Measurements from ENCODE around the gene ADAT3. TPM values are rescaled to one million over a fixed set of nuclear protein-coding genes. Genes with fewer than 3 reads are reported as not detected.
A peak's percentile ranks its signal among the peaks of the same experiment; 100 is the strongest.
"Not testable (repeated sequence)": the region's sequence is repeated elsewhere in the genome, so short reads cannot be mapped to it uniquely, and the experiment has no call there.

ADAT3 gene
- total RNA-seq, 2 donors from 2014 or later, result 3.9 to 8.4 TPM

DNA sequence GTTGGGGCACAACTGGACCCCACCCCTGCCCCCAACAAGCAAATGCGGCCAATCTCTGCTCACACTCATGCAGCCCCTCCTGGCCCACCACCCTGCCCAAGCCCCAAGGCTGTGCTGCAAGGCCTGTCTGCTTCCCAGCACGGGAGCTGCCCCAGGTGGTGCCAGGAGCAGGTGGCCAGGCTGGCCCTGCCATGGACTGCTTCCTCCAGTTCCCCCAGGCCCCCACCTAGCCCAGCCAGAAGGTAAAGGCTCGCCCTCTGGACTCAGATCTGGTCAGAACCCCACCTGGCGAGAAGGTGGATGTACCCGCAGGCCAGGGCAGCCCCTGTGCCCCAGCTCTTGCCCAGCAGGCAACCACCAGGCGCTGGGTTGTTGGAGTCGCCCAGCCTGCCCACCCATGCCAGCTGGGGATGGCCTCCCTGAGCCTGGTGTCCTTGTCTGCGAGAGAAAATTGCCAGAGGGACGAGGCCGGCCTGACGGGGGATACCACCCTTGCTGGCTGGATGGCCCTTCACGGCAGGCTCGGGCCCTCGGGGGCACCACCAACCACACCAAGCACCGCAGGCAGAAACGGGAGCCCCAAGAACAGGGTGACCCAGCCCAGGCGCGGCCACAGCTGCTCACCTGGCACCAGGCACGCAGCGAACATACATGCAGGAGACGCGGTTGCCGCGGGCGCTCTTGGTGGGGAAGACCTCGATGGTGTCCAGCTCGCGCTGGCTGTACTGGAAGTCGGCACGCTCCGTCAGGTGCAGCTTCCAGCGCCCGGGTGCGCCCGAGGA is 24.4 kb upstream of the ADAT3 start:
- Histone ChIP-seq H3K27ac (no peak overlapping the region), H3K4me3 (no peak overlapping the region), H3K27me3 (replicated peaks; ENCODE audit: insufficient read depth) (no peaks in the 10 kb centered on the region), H3K4me1 (ENCODE audit: control insufficient read depth in 1 of 2, low read depth in 2 of 2) (peaks cover 22 to 44% of the 10 kb centered on the region in 2 donors), H3K36me3 (no peaks in the 10 kb centered on the region), H3K9me3 (no peaks in the 10 kb centered on the region)
- TF ChIP-seq, protein P1, sequence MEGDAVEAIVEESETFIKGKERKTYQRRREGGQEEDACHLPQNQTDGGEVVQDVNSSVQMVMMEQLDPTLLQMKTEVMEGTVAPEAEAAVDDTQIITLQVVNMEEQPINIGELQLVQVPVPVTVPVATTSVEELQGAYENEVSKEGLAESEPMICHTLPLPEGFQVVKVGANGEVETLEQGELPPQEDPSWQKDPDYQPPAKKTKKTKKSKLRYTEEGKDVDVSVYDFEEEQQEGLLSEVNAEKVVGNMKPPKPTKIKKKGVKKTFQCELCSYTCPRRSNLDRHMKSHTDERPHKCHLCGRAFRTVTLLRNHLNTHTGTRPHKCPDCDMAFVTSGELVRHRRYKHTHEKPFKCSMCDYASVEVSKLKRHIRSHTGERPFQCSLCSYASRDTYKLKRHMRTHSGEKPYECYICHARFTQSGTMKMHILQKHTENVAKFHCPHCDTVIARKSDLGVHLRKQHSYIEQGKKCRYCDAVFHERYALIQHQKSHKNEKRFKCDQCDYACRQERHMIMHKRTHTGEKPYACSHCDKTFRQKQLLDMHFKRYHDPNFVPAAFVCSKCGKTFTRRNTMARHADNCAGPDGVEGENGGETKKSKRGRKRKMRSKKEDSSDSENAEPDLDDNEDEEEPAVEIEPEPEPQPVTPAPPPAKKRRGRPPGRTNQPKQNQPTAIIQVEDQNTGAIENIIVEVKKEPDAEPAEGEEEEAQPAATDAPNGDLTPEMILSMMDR (IDR thresholded peaks at IDR 0.05), result no peak
- ATAC-seq (ENCODE audit: insufficient number of reproducible peaks, low FRiP score, low read depth), result no peak
- DNase-seq (ENCODE audit: low spot score), result no peak

DNA sequence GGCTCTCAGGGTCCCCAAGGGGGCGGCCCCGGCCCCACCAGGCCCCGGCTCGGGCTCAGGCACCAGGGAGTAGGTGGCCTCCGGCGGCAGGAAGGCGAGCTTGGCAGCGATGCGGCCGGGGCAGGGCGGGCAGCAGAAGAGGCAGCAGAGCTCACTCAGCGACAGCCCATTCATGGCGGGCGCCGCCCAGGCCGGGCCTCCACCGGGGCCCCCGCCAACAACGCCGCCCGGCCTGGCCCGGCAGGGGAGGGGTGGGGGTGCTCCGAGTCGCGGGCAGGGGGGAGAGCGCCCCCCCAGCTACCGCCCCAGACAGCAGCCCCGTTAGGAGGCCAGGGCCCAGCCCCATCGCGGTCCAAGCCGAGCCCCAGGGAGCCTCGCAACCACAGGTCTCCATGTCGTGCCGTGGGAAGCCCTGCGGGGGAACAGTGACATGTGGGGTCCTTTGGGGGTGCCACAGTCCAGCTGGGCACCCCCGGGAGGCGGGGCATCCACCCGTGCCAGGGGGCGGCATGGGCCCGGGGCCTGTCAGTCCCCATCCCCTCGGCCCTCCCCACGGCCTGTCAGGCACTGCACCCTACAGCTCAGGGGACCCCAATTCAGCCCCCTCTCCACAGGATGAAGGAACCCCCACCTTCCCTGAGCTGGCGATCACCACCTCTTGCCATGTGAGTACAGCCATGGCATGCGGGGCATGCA is 23.7 kb upstream of the ADAT3 start:
- H3K27me3 ChIP-seq (replicated peaks; ENCODE audit: insufficient read depth); H3K9me3 ChIP-seq; H3K36me3 ChIP-seq; ATAC-seq (ENCODE audit: insufficient number of reproducible peaks, low FRiP score, low read depth); DNase-seq (ENCODE audit: low spot score): not testable (repeated sequence)
- Histone ChIP-seq H3K4me1 (ENCODE audit: control insufficient read depth in 1 of 2, low read depth in 2 of 2) (peaks cover 19 to 43% of the 10 kb centered on the region in 2 donors), H3K27ac (peak overlapping the region in 1 of 2 donors; percentile 38), H3K4me3 (peak overlapping the region; percentile 45)

DNA sequence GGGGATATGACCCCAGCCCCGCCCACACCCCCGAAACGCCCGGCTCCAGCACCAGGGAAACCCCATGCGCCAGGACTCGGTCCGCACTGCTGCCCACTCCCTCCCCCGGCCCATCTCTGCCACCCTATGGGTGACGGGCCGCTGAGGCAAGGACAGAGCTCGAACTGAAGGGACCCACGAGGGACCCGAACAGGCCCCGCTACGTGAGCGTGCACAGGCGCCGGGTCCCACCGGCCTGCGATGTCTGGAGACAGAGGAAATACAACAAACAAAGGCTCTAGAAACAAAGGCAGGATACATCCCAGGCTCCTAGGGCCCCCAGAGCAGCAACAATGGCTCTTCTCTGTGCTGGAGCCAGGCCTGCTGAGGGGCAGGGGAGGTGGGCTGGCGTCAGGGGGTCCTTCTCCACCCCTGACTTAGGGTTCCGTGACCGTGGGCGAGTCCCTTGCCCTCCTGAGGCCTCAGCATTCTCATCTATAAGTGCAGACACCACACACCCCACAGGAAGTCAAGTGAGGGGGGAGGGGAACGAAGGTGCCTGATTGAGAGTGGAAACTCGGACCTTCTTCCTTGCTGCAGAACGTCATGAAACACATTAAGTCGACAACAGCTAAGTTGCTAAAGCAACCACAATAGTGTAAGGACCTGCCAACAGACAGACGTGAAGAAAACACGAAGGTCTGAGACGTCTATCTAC is 23.0 kb upstream of the ADAT3 start:
- Histone ChIP-seq H3K27ac (peak overlapping the region in 1 of 2 donors; percentile 38), H3K27me3 (replicated peaks; ENCODE audit: insufficient read depth) (no peaks in the 10 kb centered on the region), H3K4me3 (peak overlapping the region; percentile 45), H3K9me3 (no peaks in the 10 kb centered on the region), H3K4me1 (ENCODE audit: control insufficient read depth in 1 of 2, low read depth in 2 of 2) (peaks cover 17 to 42% of the 10 kb centered on the region in 2 donors), H3K36me3 (no peaks in the 10 kb centered on the region)
- no peak for ATAC-seq (ENCODE audit: insufficient number of reproducible peaks, low FRiP score, low read depth)
- TF ChIP-seq, protein P1 (IDR thresholded peaks at IDR 0.05), result no peak
- DNase-seq (ENCODE audit: low spot score), result no peak

DNA sequence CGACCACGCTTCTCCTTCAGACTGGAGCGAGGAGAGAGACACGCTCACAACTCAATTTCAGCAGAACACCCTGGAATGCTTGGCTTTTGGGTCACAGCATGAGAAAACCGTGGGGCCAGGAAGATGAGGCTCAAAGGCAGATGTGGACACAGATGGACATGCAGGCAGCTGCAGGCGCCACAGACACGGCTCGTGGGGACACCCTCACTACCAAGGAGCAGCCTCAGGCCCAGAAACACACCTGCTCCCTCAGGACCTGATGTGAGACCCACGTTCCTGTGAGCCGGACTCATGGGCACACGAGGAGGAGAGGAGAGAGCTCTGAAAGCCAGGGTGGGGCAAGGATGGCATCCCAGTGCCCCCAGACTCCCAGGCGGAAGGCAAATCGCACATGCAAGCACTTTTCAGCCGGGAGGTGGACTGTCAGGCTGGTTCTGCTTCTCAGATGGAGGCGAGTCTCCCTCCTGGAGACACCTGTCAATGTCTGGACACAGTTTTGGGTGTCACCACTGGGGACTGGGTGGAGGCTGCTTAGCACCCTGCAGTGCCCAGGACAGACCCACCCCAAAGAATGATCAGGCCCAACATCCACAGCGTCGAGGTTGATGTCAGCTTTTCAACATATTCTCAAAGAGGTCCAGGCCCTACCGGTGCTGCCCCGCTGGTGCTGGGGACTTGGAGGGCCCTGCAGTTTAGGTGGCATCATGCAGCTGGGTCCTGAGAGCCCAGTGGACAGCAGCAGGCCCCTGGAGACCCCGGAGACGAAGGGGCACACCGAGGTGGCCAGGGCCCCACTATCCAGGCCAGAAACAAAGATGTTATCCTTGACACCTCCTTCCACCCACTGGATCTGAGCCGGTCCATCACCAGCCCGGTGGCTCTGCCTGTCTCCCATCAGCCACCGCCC is 22.2 kb upstream of the ADAT3 start:
- H3K27me3 ChIP-seq (replicated peaks; ENCODE audit: insufficient read depth), result no peaks in the 10 kb centered on the region
- peaks cover 17 to 42% of the 10 kb centered on the region in 2 donors for H3K4me1 ChIP-seq (ENCODE audit: control insufficient read depth in 1 of 2, low read depth in 2 of 2)
- peak overlapping the region; percentile 95 for H3K4me3 ChIP-seq
- TF ChIP-seq, protein P1 (IDR thresholded peaks at IDR 0.05), result no peak
- H3K9me3 ChIP-seq, result no peaks in the 10 kb centered on the region
- H3K36me3 ChIP-seq, result no peaks in the 10 kb centered on the region
- H3K27ac ChIP-seq, result peak overlapping the region in 1 of 2 donors; percentile 10
- DNase-seq (ENCODE audit: low spot score) (no peak), ATAC-seq (ENCODE audit: insufficient number of reproducible peaks, low FRiP score, low read depth) (no peak)

DNA sequence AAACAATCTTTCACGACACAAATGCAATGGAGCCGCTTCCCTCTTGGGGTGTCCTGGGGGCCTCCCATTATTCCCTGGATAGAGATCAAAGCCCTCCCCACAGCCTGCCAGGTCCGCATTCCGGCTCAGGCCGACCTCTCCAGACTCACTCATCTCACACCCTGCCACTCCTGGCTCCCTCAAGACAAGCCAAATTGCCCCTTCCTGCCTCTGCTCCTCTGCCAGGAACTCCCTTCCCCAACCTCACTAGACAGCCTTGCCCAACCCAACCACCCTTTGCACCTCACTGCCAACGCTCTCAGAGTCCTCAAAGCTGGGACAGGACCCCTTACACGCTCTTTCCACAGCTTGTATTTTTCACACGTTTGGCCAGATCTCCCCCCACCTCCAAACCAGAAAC is 21.4 kb upstream of the ADAT3 start:
- TF ChIP-seq, protein P1 (IDR thresholded peaks at IDR 0.05), result no peak

More for the DNA sequence above, 21.4 kb upstream of the ADAT3 start:
- no peak for ATAC-seq (ENCODE audit: insufficient number of reproducible peaks, low FRiP score, low read depth)
- Histone ChIP-seq H3K9me3 (no peaks in the 10 kb centered on the region), H3K4me1 (ENCODE audit: control insufficient read depth in 1 of 2, low read depth in 2 of 2) (peaks cover 17 to 42% of the 10 kb centered on the region in 2 donors), H3K36me3 (no peaks in the 10 kb centered on the region), H3K27me3 (replicated peaks; ENCODE audit: insufficient read depth) (no peaks in the 10 kb centered on the region), H3K4me3 (peak overlapping the region; percentile 95), H3K27ac (no peak overlapping the region)
- DNase-seq (ENCODE audit: low spot score), result no peak
